ENCODE data around the gene ZNRF3.

- no peak for TF ChIP-seq CTCF (IDR thresholded peaks at IDR 0.05)
- TF ChIP-seq POLR2AphosphoS5 (IDR thresholded peaks at IDR 0.05) = no peak
- no peak for TF ChIP-seq POLR2A (IDR thresholded peaks at IDR 0.05)
Measured at GRCh38 chr22:29092243-29092642, 208.9 kb downstream of the ZNRF3 start.
